Sigmoid colon (tissue), 7 donors: Measurements from ENCODE around the gene DNALI1. TPM values are rescaled to one million over a fixed set of nuclear protein-coding genes. Genes with fewer than 3 reads are reported as not detected.

ENCODE experiments used
- DNase-seq: peaks from one replicate; pipeline ENCODE4 v3.0.0-alpha.2; 2019
- H3K27ac ChIP-seq, 4 donors: fragments of 200-600 bp; sonication (generic); one replicate each; pipeline ENCODE4 v1.5.1; 2016 to 2019; ENCODE audit warnings: mild to moderate bottlenecking in 1 of 4
- H3K27me3 ChIP-seq, 3 donors: fragments of 200-600 bp; sonication (generic); one replicate each; pipeline ENCODE4 v1.5.1; 2019; ENCODE audit warnings: mild to moderate bottlenecking in 1 of 3
- H3K36me3 ChIP-seq, 4 donors: fragments of 200-600 bp; sonication (generic); one replicate each; pipeline ENCODE4 v1.5.1; 2016 to 2019
- H3K4me1 ChIP-seq, 4 donors: fragments of 200-600 bp; sonication (generic); one replicate each; pipeline ENCODE4 v1.5.1; 2017 to 2019
- H3K4me3 ChIP-seq, 4 donors: fragments of 200-600 bp; sonication (generic); one replicate each; pipeline ENCODE4 v1.5.1; 2017 to 2019; ENCODE audit warnings: mild to moderate bottlenecking in 2 of 4, moderate library complexity in 1 of 4
- H3K9me3 ChIP-seq, 4 donors: fragments of 200-600 bp in 3 of 4; sonication (generic) in 3 of 4; one replicate each; pipeline versions ENCODE4 v1.5.1 to v1.6.1; 2013 to 2019
- CTCF ChIP-seq, 4 experiments: fragments of 450-650 bp in 3 of 4; fragments of 200-600 bp in 1 of 4; IDR thresholded peaks; one replicate each; pipeline ENCODE4 v1.5.1; 2016 to 2019; ENCODE audit warnings: antibody characterized with exemption in 4 of 4, mild to moderate bottlenecking in 3 of 4, moderate library complexity in 2 of 4
- EP300 ChIP-seq, 4 donors: sonication (generic); formaldehyde crosslinking; IDR thresholded peaks; one replicate each; pipeline ENCODE4 v1.6.1; 2017; ENCODE audit warnings: antibody characterized with exemption in 4 of 4
- POLR2A ChIP-seq, 2 donors: fragments of 450-650 bp; IDR thresholded peaks; one replicate each; pipeline ENCODE4 v1.6.1; 2016; ENCODE audit warnings: antibody characterized with exemption in 2 of 2, mild to moderate bottlenecking in 2 of 2, moderate library complexity in 2 of 2
- POLR2AphosphoS5 ChIP-seq, 4 donors: sonication (generic); formaldehyde crosslinking; IDR thresholded peaks; one replicate each; pipeline ENCODE4 v1.6.1; 2017; ENCODE audit warnings: antibody characterized with exemption in 4 of 4
- WGBS, 2 donors: extraction: QIAGEN DNeasy Blood & Tissue Kit; methylation state at CpG; one replicate each; pipeline ENCODE4 v1.1.7; 2013; 5-methylcytosine and 5-hydroxymethylcytosine counted together
- intact Hi-C: fragments of 100-400 bp; cut with DNase I; formaldehyde crosslinking; loops from one replicate; pipeline ENCODE4 v1.15.1; 2023
- polyA plus RNA-seq, 3 donors: library from polyadenylated mRNA; stranded (reverse); fragments of 200-250 nt; gene quantifications; one replicate each; pipeline ENCODE4 v1.2.3, GENCODE V29; 2013
- total RNA-seq, 4 donors: library from RNA; depleted of rRNA; stranded (reverse); fragments of >200 nt; gene quantifications; one replicate each; pipeline ENCODE4 v1.1.0, GENCODE V29; 2016
- donor health status: healthy with polysubstance abuse.
- donor health status: Bipolar disorder and iron deficiency.
- donor health status: healthy.

Gene DNALI1
- total and polyA plus RNA-seq, 7 donors = 4.6 to 13.0 (median 7.5) TPM

GRCh38 chr1:37561133-37562132 lies 4.7 kb downstream of the DNALI1 start:
- Histone ChIP-seq H3K4me1 (peaks cover 0 to 13% (median 10%) of the 10 kb centered on the region in 4 donors), H3K9me3 (no peaks in the 10 kb centered on the region), H3K36me3 (peaks cover 0 to 24% (median 5%) of the 10 kb centered on the region in 4 donors), H3K27me3 (no peaks in the 10 kb centered on the region), H3K4me3 (no peak overlapping the region), H3K27ac (no peak overlapping the region)
- 92 to 94% methylated on average over 21 of the region's 21 CpGs for WGBS, 2 donors
- TF ChIP-seq POLR2AphosphoS5 (IDR thresholded peaks at IDR 0.05) (no peak), POLR2A (IDR thresholded peaks at IDR 0.05) (no peak), CTCF (IDR thresholded peaks at IDR 0.05) (peak; percentile 29 to 68 (median 50)), EP300 (IDR thresholded peaks at IDR 0.05) (no peak)
- intact Hi-C loops = loop anchor here (5.0 kb wide), 1 partner anchor 121 kb away; no protein-coding TSS in a partner anchor
- DNase-seq = no peak

- peaks cover 0 to 5% (median 0%) of the 10 kb centered on the region in 4 donors for H3K4me1 ChIP-seq
- intact Hi-C loops = loop anchor here (5.0 kb wide), 1 partner anchor 119 kb away; no protein-coding TSS in a partner anchor
- WGBS, 2 donors = 95 to 96% methylated on average over 1 of the region's 1 CpG
- H3K27me3 ChIP-seq = no peaks in the 10 kb centered on the region
- no peaks in the 10 kb centered on the region for H3K9me3 ChIP-seq
- peaks cover 6 to 39% (median 12%) of the 10 kb centered on the region in 4 donors for H3K36me3 ChIP-seq
- TF ChIP-seq CTCF (IDR thresholded peaks at IDR 0.05) (no peak), EP300 (IDR thresholded peaks at IDR 0.05) (no peak), POLR2AphosphoS5 (IDR thresholded peaks at IDR 0.05) (no peak), POLR2A (IDR thresholded peaks at IDR 0.05) (no peak)
- H3K4me3 ChIP-seq = no peak overlapping the region
- DNase-seq = no peak
- H3K27ac ChIP-seq = no peak overlapping the region
Measured at GRCh38 chr1:37562984-37563383, 6.2 kb downstream of the DNALI1 start.

GRCh38 chr1:37564892-37565291 lies 8.2 kb downstream of the DNALI1 start:
- no peak for TF ChIP-seq EP300 (IDR thresholded peaks at IDR 0.05)
- no peak for TF ChIP-seq CTCF (IDR thresholded peaks at IDR 0.05)
- TF ChIP-seq POLR2A (IDR thresholded peaks at IDR 0.05) = no peak
- TF ChIP-seq POLR2AphosphoS5 (IDR thresholded peaks at IDR 0.05) = no peak
- DNase-seq = no peak
- Histone ChIP-seq H3K4me3 (no peak overlapping the region), H3K27ac (no peak overlapping the region), H3K4me1 (peaks cover 0 to 5% (median 0%) of the 10 kb centered on the region in 4 donors), H3K36me3 (peaks cover 16 to 58% (median 27%) of the 10 kb centered on the region in 4 donors), H3K27me3 (no peaks in the 10 kb centered on the region), H3K9me3 (no peaks in the 10 kb centered on the region)
- intact Hi-C loops = loop anchor here (5.0 kb wide), 1 partner anchor 117 kb away; no protein-coding TSS in a partner anchor

- peaks cover 16 to 78% (median 43%) of the 10 kb centered on the region in 4 donors for H3K36me3 ChIP-seq
- H3K4me1 ChIP-seq = peaks cover 0 to 5% (median 0%) of the 10 kb centered on the region in 4 donors
- intact Hi-C loops = no loop called here
- 82 to 87% methylated on average over 3 of the region's 3 CpGs for WGBS, 2 donors
- no peak overlapping the region for H3K4me3 ChIP-seq
- peak overlapping the region in 1 of 4 donors; percentile 40 for H3K27ac ChIP-seq
- TF ChIP-seq POLR2A (IDR thresholded peaks at IDR 0.05) (no peak), CTCF (IDR thresholded peaks at IDR 0.05) (no peak), EP300 (IDR thresholded peaks at IDR 0.05) (peak in 2 of 4 donors; percentile 19 to 48), POLR2AphosphoS5 (IDR thresholded peaks at IDR 0.05) (peak; percentile 46 to 86 (median 80))
- H3K9me3 ChIP-seq = no peaks in the 10 kb centered on the region
- no peaks in the 10 kb centered on the region for H3K27me3 ChIP-seq
- DNase-seq = peak; percentile 82
Measured at GRCh38 chr1:37567023-37567422, 10.3 kb downstream of the DNALI1 start.
